Measurements from ENCODE around the gene METRNL.

DNA sequence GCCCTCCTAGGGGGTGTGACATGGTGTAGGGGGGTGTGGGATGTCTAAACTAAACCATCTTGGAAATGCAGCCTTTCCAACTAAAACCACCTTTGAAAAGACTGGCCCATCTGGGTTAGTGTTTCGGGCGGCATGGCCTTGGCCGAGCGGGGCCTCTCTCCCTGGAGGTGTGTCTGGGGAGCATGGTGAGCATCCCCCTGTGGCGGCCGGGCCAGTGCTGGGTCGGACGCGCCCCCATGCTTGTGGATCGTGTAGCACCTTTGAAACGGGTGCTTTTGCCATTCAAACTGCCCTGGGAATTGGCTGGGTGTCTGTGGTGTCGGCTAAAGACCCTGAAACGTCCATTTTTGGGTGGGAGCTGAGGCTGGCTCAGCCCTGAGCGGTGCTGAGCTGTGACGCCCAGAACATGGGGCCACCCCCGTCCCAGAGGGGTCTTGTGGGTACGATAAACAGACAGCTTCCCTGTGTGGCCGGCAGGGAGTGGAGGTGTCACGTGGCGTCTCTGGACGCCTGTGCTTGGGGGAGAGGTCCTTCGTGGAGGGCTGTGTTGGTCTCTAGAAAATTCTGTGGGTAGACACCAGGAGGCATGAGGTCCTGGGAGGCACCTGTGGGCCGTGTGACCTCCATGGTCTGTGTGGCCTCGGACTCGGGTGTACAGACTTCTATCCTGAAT is 6.3 kb downstream of the METRNL start:
- TF ChIP-seq, protein P1, sequence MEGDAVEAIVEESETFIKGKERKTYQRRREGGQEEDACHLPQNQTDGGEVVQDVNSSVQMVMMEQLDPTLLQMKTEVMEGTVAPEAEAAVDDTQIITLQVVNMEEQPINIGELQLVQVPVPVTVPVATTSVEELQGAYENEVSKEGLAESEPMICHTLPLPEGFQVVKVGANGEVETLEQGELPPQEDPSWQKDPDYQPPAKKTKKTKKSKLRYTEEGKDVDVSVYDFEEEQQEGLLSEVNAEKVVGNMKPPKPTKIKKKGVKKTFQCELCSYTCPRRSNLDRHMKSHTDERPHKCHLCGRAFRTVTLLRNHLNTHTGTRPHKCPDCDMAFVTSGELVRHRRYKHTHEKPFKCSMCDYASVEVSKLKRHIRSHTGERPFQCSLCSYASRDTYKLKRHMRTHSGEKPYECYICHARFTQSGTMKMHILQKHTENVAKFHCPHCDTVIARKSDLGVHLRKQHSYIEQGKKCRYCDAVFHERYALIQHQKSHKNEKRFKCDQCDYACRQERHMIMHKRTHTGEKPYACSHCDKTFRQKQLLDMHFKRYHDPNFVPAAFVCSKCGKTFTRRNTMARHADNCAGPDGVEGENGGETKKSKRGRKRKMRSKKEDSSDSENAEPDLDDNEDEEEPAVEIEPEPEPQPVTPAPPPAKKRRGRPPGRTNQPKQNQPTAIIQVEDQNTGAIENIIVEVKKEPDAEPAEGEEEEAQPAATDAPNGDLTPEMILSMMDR (conservative IDR thresholded peaks at IDR 0.05) = no peak
- no peak for TF ChIP-seq ZFX (IDR thresholded peaks at IDR 0.05)

Measured in C4-2B (cell line).